ENCODE results near the gene CLRN1.

- TF ChIP-seq POLR2AphosphoS5 (IDR thresholded peaks at IDR 0.05) (no peak), EP300 (IDR thresholded peaks at IDR 0.05) (no peak), POLR2A (IDR thresholded peaks at IDR 0.05) (no peak)
- TF ChIP-seq, protein P1, sequence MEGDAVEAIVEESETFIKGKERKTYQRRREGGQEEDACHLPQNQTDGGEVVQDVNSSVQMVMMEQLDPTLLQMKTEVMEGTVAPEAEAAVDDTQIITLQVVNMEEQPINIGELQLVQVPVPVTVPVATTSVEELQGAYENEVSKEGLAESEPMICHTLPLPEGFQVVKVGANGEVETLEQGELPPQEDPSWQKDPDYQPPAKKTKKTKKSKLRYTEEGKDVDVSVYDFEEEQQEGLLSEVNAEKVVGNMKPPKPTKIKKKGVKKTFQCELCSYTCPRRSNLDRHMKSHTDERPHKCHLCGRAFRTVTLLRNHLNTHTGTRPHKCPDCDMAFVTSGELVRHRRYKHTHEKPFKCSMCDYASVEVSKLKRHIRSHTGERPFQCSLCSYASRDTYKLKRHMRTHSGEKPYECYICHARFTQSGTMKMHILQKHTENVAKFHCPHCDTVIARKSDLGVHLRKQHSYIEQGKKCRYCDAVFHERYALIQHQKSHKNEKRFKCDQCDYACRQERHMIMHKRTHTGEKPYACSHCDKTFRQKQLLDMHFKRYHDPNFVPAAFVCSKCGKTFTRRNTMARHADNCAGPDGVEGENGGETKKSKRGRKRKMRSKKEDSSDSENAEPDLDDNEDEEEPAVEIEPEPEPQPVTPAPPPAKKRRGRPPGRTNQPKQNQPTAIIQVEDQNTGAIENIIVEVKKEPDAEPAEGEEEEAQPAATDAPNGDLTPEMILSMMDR (IDR thresholded peaks at IDR 0.05) = no peak
Observed at GRCh38 chr3:151011427-151011826, 38.9 kb upstream of the CLRN1 start.

Measured in sigmoid colon (tissue), 4 donors.